K562 (cell line): ENCODE data around the gene GNG14. TPM values are rescaled to one million over a fixed set of nuclear protein-coding genes. Genes with fewer than 3 reads are reported as not detected.

Experiments used
- CEBPB ChIP-seq: fragments of 450-650 bp; IDR thresholded peaks from 2 replicates; pipeline ENCODE4 v1.6.1; 2016; ENCODE audit warnings: missing genetic modification characterization, missing compliant biosample characterization
- EWSR1 ChIP-seq: fragments of 450-650 bp; IDR thresholded peaks from 2 replicates; pipeline ENCODE4 v1.6.1; 2018; ENCODE audit warnings: borderline replicate concordance, mild to moderate bottlenecking, low read depth, moderate library complexity; ENCODE audit not compliant: partially characterized antibody
- MEF2D ChIP-seq: conservative IDR thresholded peaks from 2 replicates; pipeline ENCODE4 v1.6.1; 2016; ENCODE audit warnings: low read depth, missing genetic modification characterization, missing compliant biosample characterization
- MXI1 ChIP-seq: IDR thresholded peaks from 2 replicates; pipeline ENCODE4 v1.6.1; 2011; ENCODE audit warnings: low read depth, mild to moderate bottlenecking, improper control_type of control experiment, low read length
- NR2F6 ChIP-seq: fragments of 450-650 bp; formaldehyde crosslinking; IDR thresholded peaks from 2 replicates; pipeline ENCODE4 v1.4.0; 2020; ENCODE audit warnings: mild to moderate bottlenecking
- NRF1 ChIP-seq, 2 experiments: fragments of 450-650 bp; IDR thresholded peaks in 1 of 2; conservative IDR thresholded peaks in 1 of 2; 2 replicates each; pipeline ENCODE4 v1.6.1; 2014; ENCODE audit warnings: mild to moderate bottlenecking in 2 of 2
- POLR2G ChIP-seq: fragments of 200-400 bp; formaldehyde crosslinking; IDR thresholded peaks from 2 replicates; pipeline ENCODE4 v1.6.1; 2017; ENCODE audit warnings: low read depth, mild to moderate bottlenecking, antibody characterized with exemption, low read length, moderate library complexity
- RHOXF2B ChIP-seq: fragments of 250-450 bp; sonication (Bioruptor Pico); conservative IDR thresholded peaks from 2 replicates; pipeline ENCODE4 v1.5.1; 2021
- ZNF449 ChIP-seq: fragments of 250-450 bp; sonication (Bioruptor Pico); IDR thresholded peaks from 2 replicates; pipeline ENCODE4 v1.8.0; 2022; ENCODE audit warnings: moderate library complexity, mild to moderate bottlenecking, inconsistent platforms
- polyA plus RNA-seq, 8 experiments: library from polyadenylated mRNA; depleted of rRNA in 4 of 8; stranded (reverse) in 5 of 8; unstranded in 3 of 8; fragments of >200 nt; fragmentation: Nextera tagmentation in 2 of 8; fragmentation: Illumina TruSeq in 1 of 8; extraction: Ambion mirVana in 2 of 8; extraction: Trizol in 1 of 8; gene quantifications; 2 replicates each; pipeline versions ENCODE4 v1.2.1 to v1.2.3, GENCODE V29; 2011 to 2014; ENCODE audit warnings: inconsistent platforms in 1 of 8, missing spikeins in 1 of 8
- total RNA-seq, 7 experiments: library from RNA; depleted of rRNA in 6 of 7; stranded (reverse); fragments of >200 nt in 6 of 7; fragmentation: Illumina TruSeq in 2 of 7; extraction: Trizol in 2 of 7; gene quantifications; 2 replicates each; pipeline versions ENCODE4 v1.2.1 to v1.2.3, GENCODE V29; 2011 to 2021; ENCODE audit warnings: low replicate concordance in 1 of 7
- TF ChIP-seq, protein P1 (sequence below): sonication (generic); formaldehyde crosslinking; IDR thresholded peaks from 2 replicates; pipeline ENCODE4 v1.8.0; 2022; ENCODE audit warnings: mild to moderate bottlenecking, missing genetic modification reagents, borderline replicate concordance
- TF ChIP-seq, protein P2 (sequence below): fragments of 450-650 bp; IDR thresholded peaks from 2 replicates; pipeline ENCODE4 v1.6.1; 2017; ENCODE audit warnings: antibody characterized with exemption, mild to moderate bottlenecking
- TF ChIP-seq, protein P3 (sequence below), 2 experiments: fragments of 450-650 bp; IDR thresholded peaks; 2 replicates each; pipeline ENCODE4 v1.6.1; 2018; ENCODE audit warnings: mild to moderate bottlenecking in 2 of 2, low read depth in 1 of 2; ENCODE audit not compliant: partially characterized antibody in 2 of 2
- TF ChIP-seq, protein P4 (sequence below): fragments of 450-650 bp; formaldehyde crosslinking; IDR thresholded peaks from 2 replicates; pipeline ENCODE4 v1.4.0; 2020; ENCODE audit warnings: mild to moderate bottlenecking, moderate library complexity

Gene GNG14
- total and polyA plus RNA-seq, 9 of the 15 experiments (the other 6 are each of a cell fraction or from before 2014, with no cell fraction given): not detected

- peak; percentile 60 for TF ChIP-seq POLR2G
- TF ChIP-seq, protein P1, sequence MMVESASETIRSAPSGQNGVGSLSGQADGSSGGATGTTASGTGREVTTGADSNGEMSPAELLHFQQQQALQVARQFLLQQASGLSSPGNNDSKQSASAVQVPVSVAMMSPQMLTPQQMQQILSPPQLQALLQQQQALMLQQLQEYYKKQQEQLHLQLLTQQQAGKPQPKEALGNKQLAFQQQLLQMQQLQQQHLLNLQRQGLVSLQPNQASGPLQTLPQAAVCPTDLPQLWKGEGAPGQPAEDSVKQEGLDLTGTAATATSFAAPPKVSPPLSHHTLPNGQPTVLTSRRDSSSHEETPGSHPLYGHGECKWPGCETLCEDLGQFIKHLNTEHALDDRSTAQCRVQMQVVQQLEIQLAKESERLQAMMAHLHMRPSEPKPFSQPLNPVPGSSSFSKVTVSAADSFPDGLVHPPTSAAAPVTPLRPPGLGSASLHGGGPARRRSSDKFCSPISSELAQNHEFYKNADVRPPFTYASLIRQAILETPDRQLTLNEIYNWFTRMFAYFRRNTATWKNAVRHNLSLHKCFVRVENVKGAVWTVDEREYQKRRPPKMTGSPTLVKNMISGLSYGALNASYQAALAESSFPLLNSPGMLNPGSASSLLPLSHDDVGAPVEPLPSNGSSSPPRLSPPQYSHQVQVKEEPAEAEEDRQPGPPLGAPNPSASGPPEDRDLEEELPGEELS (CRISPR knock-in tag): no peak
- TF ChIP-seq, protein P2, sequence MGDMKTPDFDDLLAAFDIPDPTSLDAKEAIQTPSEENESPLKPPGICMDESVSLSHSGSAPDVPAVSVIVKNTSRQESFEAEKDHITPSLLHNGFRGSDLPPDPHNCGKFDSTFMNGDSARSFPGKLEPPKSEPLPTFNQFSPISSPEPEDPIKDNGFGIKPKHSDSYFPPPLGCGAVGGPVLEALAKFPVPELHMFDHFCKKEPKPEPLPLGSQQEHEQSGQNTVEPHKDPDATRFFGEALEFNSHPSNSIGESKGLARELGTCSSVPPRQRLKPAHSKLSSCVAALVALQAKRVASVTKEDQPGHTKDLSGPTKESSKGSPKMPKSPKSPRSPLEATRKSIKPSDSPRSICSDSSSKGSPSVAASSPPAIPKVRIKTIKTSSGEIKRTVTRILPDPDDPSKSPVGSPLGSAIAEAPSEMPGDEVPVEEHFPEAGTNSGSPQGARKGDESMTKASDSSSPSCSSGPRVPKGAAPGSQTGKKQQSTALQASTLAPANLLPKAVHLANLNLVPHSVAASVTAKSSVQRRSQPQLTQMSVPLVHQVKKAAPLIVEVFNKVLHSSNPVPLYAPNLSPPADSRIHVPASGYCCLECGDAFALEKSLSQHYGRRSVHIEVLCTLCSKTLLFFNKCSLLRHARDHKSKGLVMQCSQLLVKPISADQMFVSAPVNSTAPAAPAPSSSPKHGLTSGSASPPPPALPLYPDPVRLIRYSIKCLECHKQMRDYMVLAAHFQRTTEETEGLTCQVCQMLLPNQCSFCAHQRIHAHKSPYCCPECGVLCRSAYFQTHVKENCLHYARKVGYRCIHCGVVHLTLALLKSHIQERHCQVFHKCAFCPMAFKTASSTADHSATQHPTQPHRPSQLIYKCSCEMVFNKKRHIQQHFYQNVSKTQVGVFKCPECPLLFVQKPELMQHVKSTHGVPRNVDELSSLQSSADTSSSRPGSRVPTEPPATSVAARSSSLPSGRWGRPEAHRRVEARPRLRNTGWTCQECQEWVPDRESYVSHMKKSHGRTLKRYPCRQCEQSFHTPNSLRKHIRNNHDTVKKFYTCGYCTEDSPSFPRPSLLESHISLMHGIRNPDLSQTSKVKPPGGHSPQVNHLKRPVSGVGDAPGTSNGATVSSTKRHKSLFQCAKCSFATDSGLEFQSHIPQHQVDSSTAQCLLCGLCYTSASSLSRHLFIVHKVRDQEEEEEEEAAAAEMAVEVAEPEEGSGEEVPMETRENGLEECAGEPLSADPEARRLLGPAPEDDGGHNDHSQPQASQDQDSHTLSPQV: no peak
- TF ChIP-seq ZNF449 (CRISPR knock-in tag): no peak
- no peak for TF ChIP-seq MEF2D (tag)
- TF ChIP-seq NRF1 (conservative IDR thresholded peaks at IDR 0.05 in 1 of 2, IDR thresholded peaks at IDR 0.05 in 1 of 2): no peak
- TF ChIP-seq EWSR1: no peak
- TF ChIP-seq, protein P3, sequence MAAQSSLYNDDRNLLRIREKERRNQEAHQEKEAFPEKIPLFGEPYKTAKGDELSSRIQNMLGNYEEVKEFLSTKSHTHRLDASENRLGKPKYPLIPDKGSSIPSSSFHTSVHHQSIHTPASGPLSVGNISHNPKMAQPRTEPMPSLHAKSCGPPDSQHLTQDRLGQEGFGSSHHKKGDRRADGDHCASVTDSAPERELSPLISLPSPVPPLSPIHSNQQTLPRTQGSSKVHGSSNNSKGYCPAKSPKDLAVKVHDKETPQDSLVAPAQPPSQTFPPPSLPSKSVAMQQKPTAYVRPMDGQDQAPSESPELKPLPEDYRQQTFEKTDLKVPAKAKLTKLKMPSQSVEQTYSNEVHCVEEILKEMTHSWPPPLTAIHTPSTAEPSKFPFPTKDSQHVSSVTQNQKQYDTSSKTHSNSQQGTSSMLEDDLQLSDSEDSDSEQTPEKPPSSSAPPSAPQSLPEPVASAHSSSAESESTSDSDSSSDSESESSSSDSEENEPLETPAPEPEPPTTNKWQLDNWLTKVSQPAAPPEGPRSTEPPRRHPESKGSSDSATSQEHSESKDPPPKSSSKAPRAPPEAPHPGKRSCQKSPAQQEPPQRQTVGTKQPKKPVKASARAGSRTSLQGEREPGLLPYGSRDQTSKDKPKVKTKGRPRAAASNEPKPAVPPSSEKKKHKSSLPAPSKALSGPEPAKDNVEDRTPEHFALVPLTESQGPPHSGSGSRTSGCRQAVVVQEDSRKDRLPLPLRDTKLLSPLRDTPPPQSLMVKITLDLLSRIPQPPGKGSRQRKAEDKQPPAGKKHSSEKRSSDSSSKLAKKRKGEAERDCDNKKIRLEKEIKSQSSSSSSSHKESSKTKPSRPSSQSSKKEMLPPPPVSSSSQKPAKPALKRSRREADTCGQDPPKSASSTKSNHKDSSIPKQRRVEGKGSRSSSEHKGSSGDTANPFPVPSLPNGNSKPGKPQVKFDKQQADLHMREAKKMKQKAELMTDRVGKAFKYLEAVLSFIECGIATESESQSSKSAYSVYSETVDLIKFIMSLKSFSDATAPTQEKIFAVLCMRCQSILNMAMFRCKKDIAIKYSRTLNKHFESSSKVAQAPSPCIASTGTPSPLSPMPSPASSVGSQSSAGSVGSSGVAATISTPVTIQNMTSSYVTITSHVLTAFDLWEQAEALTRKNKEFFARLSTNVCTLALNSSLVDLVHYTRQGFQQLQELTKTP (IDR thresholded peaks at IDR 0.05; ENCODE audit: low read depth in 1 of 2, partially characterized antibody in 2 of 2): no peak
- TF ChIP-seq MXI1: no peak
- TF ChIP-seq CEBPB: no peak
- no peak for TF ChIP-seq RHOXF2B (CRISPR knock-in tag)
- TF ChIP-seq, protein P4, sequence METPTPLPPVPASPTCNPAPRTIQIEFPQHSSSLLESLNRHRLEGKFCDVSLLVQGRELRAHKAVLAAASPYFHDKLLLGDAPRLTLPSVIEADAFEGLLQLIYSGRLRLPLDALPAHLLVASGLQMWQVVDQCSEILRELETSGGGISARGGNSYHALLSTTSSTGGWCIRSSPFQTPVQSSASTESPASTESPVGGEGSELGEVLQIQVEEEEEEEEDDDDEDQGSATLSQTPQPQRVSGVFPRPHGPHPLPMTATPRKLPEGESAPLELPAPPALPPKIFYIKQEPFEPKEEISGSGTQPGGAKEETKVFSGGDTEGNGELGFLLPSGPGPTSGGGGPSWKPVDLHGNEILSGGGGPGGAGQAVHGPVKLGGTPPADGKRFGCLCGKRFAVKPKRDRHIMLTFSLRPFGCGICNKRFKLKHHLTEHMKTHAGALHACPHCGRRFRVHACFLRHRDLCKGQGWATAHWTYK (CRISPR knock-in tag): peak; percentile 58; the same call in 1 of the 2 replicates
- 0 out of 2 replicates have a peak, but pooled peaks have one; percentile 52 for TF ChIP-seq NR2F6 (CRISPR knock-in tag)
These were observed 17.5 kb upstream of the GNG14 start (continued) for GRCh38 chr19:12670159-12670928.
